Immature natural killer cell (primary cell): ENCODE results near the gene MTX2. TPM values are rescaled to one million over a fixed set of nuclear protein-coding genes. Genes with fewer than 3 reads are reported as not detected.
"Not testable (repeated sequence)": the region's sequence is repeated elsewhere in the genome, so short reads cannot be mapped to it uniquely, and the experiment has no call there.

ENCODE experiments used
- DNase-seq, 3 donors: peaks; one replicate each; pipeline ENCODE4 v3.0.0; 2022; ENCODE audit warnings: mixed read lengths in 1 of 3
- H3K27ac Mint-ChIP-seq, 6 donors: one replicate each; pipeline ENCODE4 v1.8.0; 2020; ENCODE audit warnings: mixed read lengths in 6 of 6, mild to moderate bottlenecking in 5 of 6, inconsistent platforms in 4 of 6, moderate library complexity in 3 of 6
- H3K27me3 Mint-ChIP-seq, 3 donors: one replicate each; pipeline ENCODE4 v1.8.0; 2020 to 2021; ENCODE audit warnings: low read depth in 3 of 3, mild to moderate bottlenecking in 3 of 3, mixed read lengths in 3 of 3, moderate library complexity in 3 of 3, inconsistent platforms in 1 of 3
- H3K36me3 Mint-ChIP-seq, 3 donors: one replicate each; pipeline ENCODE4 v1.8.0; 2020; ENCODE audit warnings: mixed read lengths in 3 of 3, inconsistent platforms in 2 of 3, mild to moderate bottlenecking in 2 of 3
- H3K4me1 Mint-ChIP-seq, 2 donors: one replicate each; pipeline ENCODE4 v1.8.0; 2020; ENCODE audit warnings: inconsistent platforms in 2 of 2, mild to moderate bottlenecking in 2 of 2, mixed read lengths in 2 of 2, moderate library complexity in 1 of 2
- H3K4me3 Mint-ChIP-seq, 5 donors: one replicate each; pipeline ENCODE4 v1.8.0; 2020; ENCODE audit warnings: mild to moderate bottlenecking in 5 of 5, mixed read lengths in 5 of 5, inconsistent platforms in 3 of 5, moderate library complexity in 3 of 5
- H3K9me3 Mint-ChIP-seq, 6 donors: one replicate each; pipeline ENCODE4 v1.8.0; 2020; ENCODE audit warnings: mild to moderate bottlenecking in 6 of 6, mixed read lengths in 6 of 6, inconsistent platforms in 4 of 6, moderate library complexity in 3 of 6
- polyA plus RNA-seq, 3 donors: library from polyadenylated mRNA; unstranded; fragments of 300-500 nt; fragmentation: Illumina TruSeq; gene quantifications; one replicate each; pipeline ENCODE4 v1.2.3, GENCODE V29; 2021

Gene MTX2
- polyA plus RNA-seq, 3 donors from 2014 or later: 8.2 to 15.5 (median 13.8) TPM

- no peak overlapping the region for H3K4me3 Mint-ChIP-seq
- peaks cover 0 to 3% (median 0%) of the 10 kb centered on the region in 3 donors for H3K36me3 Mint-ChIP-seq
- peaks cover 0 to 11% (median 3%) of the 10 kb centered on the region in 3 donors for H3K27me3 Mint-ChIP-seq
Measured at GRCh38 chr2:176364273-176364977, 95.2 kb downstream of the MTX2 start.

GRCh38 chr2:176368349-176368748, 99.1 kb downstream of the MTX2 start:
- DNase-seq: no peak
- H3K9me3 Mint-ChIP-seq: peaks cover 0 to 2% (median 0%) of the 10 kb centered on the region in 6 donors
- no peaks in the 10 kb centered on the region for H3K4me1 Mint-ChIP-seq
- peaks cover 0 to 11% (median 0%) of the 10 kb centered on the region in 3 donors for H3K27me3 Mint-ChIP-seq
- H3K36me3 Mint-ChIP-seq: no peaks in the 10 kb centered on the region
- no peak overlapping the region for H3K27ac Mint-ChIP-seq
- H3K4me3 Mint-ChIP-seq: no peak overlapping the region

More at GRCh38 chr2:176364273-176364977, 95.2 kb downstream of the MTX2 start:
- Mint-ChIP-seq H3K4me1 (no peaks in the 10 kb centered on the region), H3K27ac (no peak overlapping the region), H3K9me3 (no peaks in the 10 kb centered on the region)
- no peak for DNase-seq

- peaks cover 2 to 11% (median 3%) of the 10 kb centered on the region in 3 donors for H3K27me3 Mint-ChIP-seq
- H3K4me1 Mint-ChIP-seq: no peaks in the 10 kb centered on the region
- H3K9me3 Mint-ChIP-seq: peaks cover 0 to 2% (median 0%) of the 10 kb centered on the region in 6 donors
- no peaks in the 10 kb centered on the region for H3K36me3 Mint-ChIP-seq
- no peak overlapping the region for H3K27ac Mint-ChIP-seq
- DNase-seq: no peak
- H3K4me3 Mint-ChIP-seq: no peak overlapping the region
Measured at GRCh38 chr2:176370467-176371171, 101.4 kb downstream of the MTX2 start.

- not testable (repeated sequence) for H3K36me3 Mint-ChIP-seq, H3K4me3 Mint-ChIP-seq, DNase-seq, H3K27ac Mint-ChIP-seq, H3K4me1 Mint-ChIP-seq, H3K27me3 Mint-ChIP-seq
- H3K9me3 Mint-ChIP-seq: peaks cover 0 to 11% (median 6%) of the 10 kb centered on the region in 6 donors
Measured at GRCh38 chr2:176373155-176373554, 103.9 kb downstream of the MTX2 start.

- Mint-ChIP-seq H3K9me3 (peaks cover 5 to 30% (median 16%) of the 10 kb centered on the region in 6 donors), H3K4me1 (no peaks in the 10 kb centered on the region), H3K27me3 (peaks cover 0 to 7% (median 5%) of the 10 kb centered on the region in 3 donors), H3K4me3 (no peak overlapping the region), H3K27ac (no peak overlapping the region), H3K36me3 (peaks cover 0 to 5% (median 0%) of the 10 kb centered on the region in 3 donors)
- no peak for DNase-seq
Measured at GRCh38 chr2:176378323-176378722, 109.1 kb downstream of the MTX2 start.

- DNase-seq: no peak
- Mint-ChIP-seq H3K4me3 (no peak overlapping the region), H3K27ac (no peak overlapping the region), H3K4me1 (no peaks in the 10 kb centered on the region), H3K36me3 (peaks cover 0 to 5% (median 0%) of the 10 kb centered on the region in 3 donors), H3K27me3 (peaks cover 0 to 7% (median 5%) of the 10 kb centered on the region in 3 donors), H3K9me3 (peaks cover 5 to 30% (median 16%) of the 10 kb centered on the region in 6 donors)
Measured at GRCh38 chr2:176380341-176380740, 111.1 kb downstream of the MTX2 start.

GRCh38 chr2:176383100-176383499, 113.9 kb downstream of the MTX2 start:
- no peaks in the 10 kb centered on the region for H3K4me1 Mint-ChIP-seq
- peaks cover 0 to 5% (median 0%) of the 10 kb centered on the region in 3 donors for H3K36me3 Mint-ChIP-seq
- H3K4me3 Mint-ChIP-seq: no peak overlapping the region
- no peak for DNase-seq
- no peak overlapping the region for H3K27ac Mint-ChIP-seq
- peaks cover 5 to 9% (median 5%) of the 10 kb centered on the region in 3 donors for H3K27me3 Mint-ChIP-seq
- H3K9me3 Mint-ChIP-seq: peaks cover 5 to 23% (median 12%) of the 10 kb centered on the region in 6 donors

- Mint-ChIP-seq H3K27ac (no peak overlapping the region), H3K9me3 (peaks cover 0 to 14% (median 7%) of the 10 kb centered on the region in 6 donors)
Measured at GRCh38 chr2:176383836-176384442, 114.7 kb downstream of the MTX2 start.

GRCh38 chr2:176385219-176385759, 116.0 kb downstream of the MTX2 start:
- no peak overlapping the region for H3K27ac Mint-ChIP-seq
- no peak for DNase-seq
- no peaks in the 10 kb centered on the region for H3K36me3 Mint-ChIP-seq
- H3K9me3 Mint-ChIP-seq: peaks cover 0 to 9% (median 0%) of the 10 kb centered on the region in 6 donors
- H3K27me3 Mint-ChIP-seq: peaks cover 1 to 12% (median 9%) of the 10 kb centered on the region in 3 donors
- H3K4me1 Mint-ChIP-seq: no peaks in the 10 kb centered on the region
- no peak overlapping the region for H3K4me3 Mint-ChIP-seq

More at GRCh38 chr2:176383836-176384442, 114.7 kb downstream of the MTX2 start:
- Mint-ChIP-seq H3K4me1 (no peaks in the 10 kb centered on the region), H3K36me3 (no peaks in the 10 kb centered on the region), H3K4me3 (no peak overlapping the region), H3K27me3 (peaks cover 1 to 12% (median 7%) of the 10 kb centered on the region in 3 donors)
- DNase-seq: no peak

GRCh38 chr2:176385838-176386237, 116.6 kb downstream of the MTX2 start:
- Mint-ChIP-seq H3K4me3 (no peak overlapping the region), H3K27ac (no peak overlapping the region), H3K9me3 (peaks cover 0 to 7% (median 0%) of the 10 kb centered on the region in 6 donors), H3K4me1 (no peaks in the 10 kb centered on the region), H3K27me3 (peaks cover 1 to 12% (median 9%) of the 10 kb centered on the region in 3 donors), H3K36me3 (no peaks in the 10 kb centered on the region)
- DNase-seq: no peak

Other genes with a start within 250 kb of the MTX2 start
- gene EVX2, start 185.5 kb upstream of the MTX2 start, polyA plus RNA-seq: not detected
- gene HOXD13, start 176.7 kb upstream of the MTX2 start, polyA plus RNA-seq: not detected
- not detected for gene HOXD12, start 169.6 kb upstream of the MTX2 start, polyA plus RNA-seq
- gene HOXD11, start 162.2 kb upstream of the MTX2 start, polyA plus RNA-seq: not detected
- not detected for gene HOXD10, start 152.7 kb upstream of the MTX2 start, polyA plus RNA-seq
- not detected for gene HOXD9, start 146.7 kb upstream of the MTX2 start, polyA plus RNA-seq
- gene HOXD8, start 139.7 kb upstream of the MTX2 start, polyA plus RNA-seq: not detected
- not detected for gene HOXD4, start 117.9 kb upstream of the MTX2 start, polyA plus RNA-seq
- not detected for gene HOXD3, start 112.1 kb upstream of the MTX2 start, polyA plus RNA-seq
- gene HOXD1, start 80.8 kb upstream of the MTX2 start, polyA plus RNA-seq: not detected